Duodenal mucosa (tissue), 2 donors: ENCODE measurements around the gene PAN3.

ENCODE experiments used
- H3K27ac ChIP-seq: one replicate; pipeline ENCODE4 v1.7.0; 2013; ENCODE audit warnings: low read depth, low read length
- H3K27me3 ChIP-seq, 2 donors: one replicate each; pipeline ENCODE4 v1.7.0; 2013; ENCODE audit warnings: low read length in 2 of 2, control low read depth in 1 of 2; ENCODE audit not compliant: insufficient read depth in 2 of 2, control insufficient read depth in 1 of 2
- H3K36me3 ChIP-seq, 2 donors: one replicate each; pipeline ENCODE4 v1.7.0; 2013; ENCODE audit warnings: low read length in 2 of 2, control low read depth in 1 of 2; ENCODE audit not compliant: insufficient read depth in 2 of 2, control insufficient read depth in 1 of 2
- H3K4me1 ChIP-seq, 2 donors: one replicate each; pipeline ENCODE4 v1.7.0; 2013; ENCODE audit warnings: low read length in 2 of 2, control low read depth in 1 of 2; ENCODE audit not compliant: insufficient read depth in 2 of 2, control insufficient read depth in 1 of 2
- H3K4me3 ChIP-seq, 2 donors: one replicate each; pipeline ENCODE4 v1.7.0; 2013; ENCODE audit warnings: low read length in 2 of 2, low read depth in 1 of 2
- H3K9ac ChIP-seq, 2 donors: one replicate each; pipeline ENCODE4 v1.7.0; 2013; ENCODE audit warnings: low read length in 2 of 2, low read depth in 1 of 2
- H3K9me3 ChIP-seq, 2 donors: one replicate each; pipeline ENCODE4 v1.7.0; 2013; ENCODE audit warnings: low read length in 2 of 2, control low read depth in 1 of 2; ENCODE audit not compliant: control insufficient read depth in 1 of 2

PAN3 gene

DNA sequence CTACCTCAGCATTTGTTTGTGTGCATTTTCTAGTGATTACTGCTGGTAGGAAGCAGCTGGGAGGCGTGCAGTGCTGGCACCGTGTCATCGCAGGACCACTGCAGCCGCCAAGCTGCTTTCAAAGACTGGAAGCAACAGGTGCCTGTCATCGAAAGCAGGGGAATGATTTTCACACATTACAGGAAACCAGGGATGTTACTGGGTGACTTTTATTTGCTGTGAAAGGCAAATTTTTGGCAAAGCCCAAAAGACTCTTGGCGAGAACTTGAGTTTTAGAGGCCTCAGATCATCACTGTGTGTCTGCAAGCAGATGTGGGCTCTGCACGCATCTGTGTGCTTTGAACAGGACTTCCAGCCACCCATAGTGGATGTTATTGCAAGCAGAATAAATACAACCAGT lies 180.2 kb downstream of the PAN3 start:
- no peaks in the 10 kb centered on the region for H3K36me3 ChIP-seq
- no peaks in the 10 kb centered on the region for H3K4me1 ChIP-seq
- no peak overlapping the region for H3K4me3 ChIP-seq
- no peaks in the 10 kb centered on the region for H3K27me3 ChIP-seq
- no peaks in the 10 kb centered on the region for H3K9me3 ChIP-seq
- no peak overlapping the region for H3K9ac ChIP-seq
- H3K27ac ChIP-seq: no peak overlapping the region

DNA sequence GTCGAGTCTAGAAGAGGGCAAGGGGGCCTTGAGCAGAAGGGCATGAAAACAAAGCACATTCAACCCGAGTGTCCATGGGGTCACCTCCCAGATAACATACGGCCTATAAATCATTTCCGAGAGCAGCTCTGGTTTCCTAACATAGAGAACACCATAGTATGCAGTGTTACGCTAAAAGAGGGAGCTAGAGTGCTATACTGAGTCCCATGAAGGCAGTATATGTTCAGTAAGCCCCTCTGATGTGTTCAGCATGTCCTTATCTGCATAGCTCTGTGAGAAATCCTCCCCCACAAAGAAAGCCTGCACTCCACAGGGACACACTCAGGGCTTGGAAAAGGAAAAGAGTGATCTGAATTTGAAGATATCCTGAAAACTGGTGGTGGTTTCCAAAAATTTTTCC lies 181.2 kb downstream of the PAN3 start:
- no peaks in the 10 kb centered on the region for H3K9me3 ChIP-seq
- H3K27me3 ChIP-seq: no peaks in the 10 kb centered on the region
- no peak overlapping the region for H3K9ac ChIP-seq
- H3K36me3 ChIP-seq: no peaks in the 10 kb centered on the region
- H3K4me1 ChIP-seq: no peaks in the 10 kb centered on the region
- no peak overlapping the region for H3K27ac ChIP-seq
- no peak overlapping the region for H3K4me3 ChIP-seq

DNA sequence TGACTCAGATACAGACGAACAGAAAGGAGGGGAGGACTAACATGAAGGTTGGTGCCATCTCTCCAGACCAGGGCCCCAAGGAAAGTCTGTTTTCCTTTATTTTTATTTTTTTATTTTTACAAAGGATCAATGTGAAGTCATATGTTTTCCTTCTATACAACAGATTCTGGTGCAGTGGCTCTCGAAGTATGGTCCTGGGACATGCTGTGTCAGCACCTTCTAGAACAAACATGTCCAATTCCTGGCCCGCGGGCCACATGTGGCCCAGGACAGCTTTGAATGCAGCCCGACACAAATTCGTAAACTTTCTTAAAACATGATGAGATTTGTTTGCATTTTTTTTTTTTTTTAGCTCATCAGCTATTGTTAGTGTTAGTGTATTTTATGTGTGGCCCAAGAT lies 181.9 kb downstream of the PAN3 start:
- no peak overlapping the region for H3K4me3 ChIP-seq
- no peak overlapping the region for H3K27ac ChIP-seq
- no peaks in the 10 kb centered on the region for H3K27me3 ChIP-seq
- H3K9me3 ChIP-seq: no peaks in the 10 kb centered on the region
- no peaks in the 10 kb centered on the region for H3K36me3 ChIP-seq
- H3K9ac ChIP-seq: no peak overlapping the region
- H3K4me1 ChIP-seq: no peaks in the 10 kb centered on the region

DNA sequence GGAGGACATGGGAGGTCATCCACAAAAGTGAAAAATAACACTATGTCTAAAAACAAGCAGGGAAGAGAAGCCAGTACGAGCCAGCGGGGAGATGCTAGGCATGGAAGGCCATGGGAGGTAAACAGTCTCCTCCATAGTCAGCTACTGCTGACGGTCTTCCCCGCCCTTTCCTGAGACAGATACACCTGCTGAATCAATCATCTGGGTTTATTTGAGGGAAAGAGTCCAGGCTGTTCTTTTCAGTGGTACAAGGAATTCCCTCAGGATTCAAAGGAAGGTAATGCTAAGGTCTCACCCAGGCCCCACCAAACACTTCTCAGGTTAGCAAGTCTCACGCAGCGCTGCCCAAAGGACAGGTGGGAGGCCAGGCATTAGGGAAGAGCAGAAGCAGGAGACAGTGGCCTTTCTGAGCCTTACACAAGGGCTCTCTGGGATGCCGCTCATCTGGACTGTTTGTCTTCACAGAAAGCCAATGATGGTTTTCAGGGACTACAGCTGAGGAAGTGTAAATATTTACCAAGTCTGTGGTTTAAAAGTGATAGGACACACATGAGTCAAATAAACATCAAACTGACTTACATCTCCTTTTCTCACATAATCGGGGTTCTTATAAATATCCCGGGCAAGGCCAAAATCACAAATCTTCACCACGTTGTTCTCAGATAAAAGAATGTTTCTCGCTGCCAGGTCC lies 182.7 kb downstream of the PAN3 start:
- H3K9me3 ChIP-seq: no peaks in the 10 kb centered on the region
- no peaks in the 10 kb centered on the region for H3K4me1 ChIP-seq
- no peak overlapping the region for H3K27ac ChIP-seq
- H3K9ac ChIP-seq: no peak overlapping the region
- no peaks in the 10 kb centered on the region for H3K36me3 ChIP-seq
- no peak overlapping the region for H3K4me3 ChIP-seq
- no peaks in the 10 kb centered on the region for H3K27me3 ChIP-seq

DNA sequence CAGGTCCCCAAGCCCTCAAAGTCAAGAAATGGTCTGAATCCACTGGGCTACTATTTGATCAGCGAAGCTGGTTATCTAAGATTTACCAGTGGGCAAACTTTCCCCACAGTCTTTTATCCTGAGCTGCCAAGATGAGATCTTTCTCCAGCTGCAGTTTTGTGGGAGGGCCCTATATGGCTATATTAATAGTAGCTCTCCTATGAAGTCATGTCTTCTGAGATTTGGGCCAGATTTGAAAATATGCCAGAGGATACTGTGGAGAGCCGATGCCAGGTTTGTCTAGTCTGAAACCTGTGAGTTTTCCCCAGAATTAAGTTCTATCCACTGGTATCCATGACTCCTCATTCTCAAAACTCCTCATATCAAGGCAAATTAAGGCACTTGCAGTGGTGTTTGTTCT lies 183.4 kb downstream of the PAN3 start:
- Histone ChIP-seq H3K4me3 (no peak overlapping the region), H3K36me3 (no peaks in the 10 kb centered on the region), H3K4me1 (no peaks in the 10 kb centered on the region), H3K9ac (no peak overlapping the region), H3K9me3 (no peaks in the 10 kb centered on the region), H3K27ac (no peak overlapping the region), H3K27me3 (no peaks in the 10 kb centered on the region)

DNA sequence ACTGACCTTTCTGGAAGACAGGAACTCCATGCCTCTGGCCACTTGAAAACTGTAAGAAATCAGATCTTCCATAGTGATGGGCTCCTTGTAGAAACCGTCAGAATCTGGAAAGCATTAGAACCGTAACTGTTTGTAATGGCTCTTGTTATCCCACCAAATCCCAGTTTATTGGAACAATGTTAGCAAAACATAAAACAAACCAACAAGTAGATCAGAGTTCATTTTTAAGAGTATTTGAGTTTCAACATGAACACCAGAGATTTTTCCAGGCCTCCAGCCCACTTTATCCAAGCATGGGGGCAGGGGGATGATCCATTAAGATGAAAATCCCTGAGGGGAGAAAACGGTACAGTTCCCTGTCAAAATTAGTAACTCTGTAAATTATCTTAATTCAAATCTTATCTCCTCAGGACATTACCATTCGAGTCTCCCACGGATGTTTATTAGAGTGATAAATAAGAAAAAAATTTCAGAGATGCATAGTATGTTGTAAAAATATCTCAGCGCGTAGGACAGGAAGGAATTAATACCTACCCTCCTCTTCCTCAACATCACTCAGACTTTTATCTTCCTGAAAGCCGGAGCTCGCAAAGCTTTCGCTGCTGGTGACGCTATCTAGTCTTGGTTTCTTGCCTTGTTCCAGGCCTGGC lies 184.0 kb downstream of the PAN3 start:
- Histone ChIP-seq H3K4me3 (no peak overlapping the region), H3K4me1 (no peaks in the 10 kb centered on the region), H3K9me3 (no peaks in the 10 kb centered on the region), H3K27ac (no peak overlapping the region), H3K36me3 (no peaks in the 10 kb centered on the region), H3K27me3 (no peaks in the 10 kb centered on the region), H3K9ac (no peak overlapping the region)

DNA sequence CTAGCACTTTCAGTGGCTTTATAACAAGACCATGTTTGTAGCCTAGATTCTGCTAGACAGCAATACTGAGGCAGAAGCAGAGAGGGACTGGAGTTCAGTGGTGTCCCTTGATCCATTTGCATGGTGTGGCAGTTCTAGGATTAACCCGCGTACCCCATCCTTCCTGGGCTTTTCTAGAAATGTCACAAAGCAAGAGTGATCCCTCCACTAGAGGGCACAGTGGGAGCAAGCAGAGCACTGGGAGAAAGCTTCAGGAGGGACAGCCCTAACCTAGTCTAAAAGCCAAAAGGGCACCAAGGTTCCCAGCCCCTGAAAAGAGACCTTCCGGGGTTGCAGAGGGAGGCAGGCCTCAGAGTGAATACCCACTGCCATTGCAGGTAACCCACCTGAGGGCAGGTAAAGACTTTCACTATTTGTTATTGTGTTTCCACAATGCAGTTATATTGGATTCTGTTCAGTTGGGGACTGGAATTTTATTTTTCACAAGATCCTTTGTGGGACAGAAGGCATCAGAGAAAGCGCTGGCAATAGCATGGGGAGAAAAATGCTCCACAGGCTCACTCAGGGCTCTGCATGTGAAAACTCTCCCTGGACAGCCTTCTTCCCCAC lies 185.9 kb downstream of the PAN3 start:
- Histone ChIP-seq H3K9me3 (no peaks in the 10 kb centered on the region), H3K27ac (no peak overlapping the region), H3K36me3 (no peaks in the 10 kb centered on the region), H3K27me3 (no peaks in the 10 kb centered on the region), H3K9ac (no peak overlapping the region), H3K4me1 (no peaks in the 10 kb centered on the region), H3K4me3 (no peak overlapping the region)

DNA sequence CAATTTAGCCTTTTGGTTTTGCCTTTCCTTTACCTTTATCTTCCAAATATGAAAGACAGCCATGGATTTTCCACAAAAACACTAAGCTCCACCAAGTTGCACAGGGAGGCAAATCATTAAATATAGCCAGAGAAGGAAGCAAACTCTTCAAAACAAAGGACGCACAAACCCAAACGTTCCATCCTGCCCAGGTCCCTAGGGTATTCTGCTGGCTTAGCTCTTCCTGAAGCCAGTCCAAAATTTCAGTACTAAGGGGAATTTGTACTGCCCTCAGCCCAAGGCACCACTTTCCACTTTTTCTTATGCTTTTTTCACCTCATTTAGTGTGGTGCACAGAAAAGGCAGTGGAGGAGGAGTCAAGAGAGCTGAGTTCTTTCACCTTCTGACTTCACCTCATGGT lies 186.7 kb downstream of the PAN3 start:
- Histone ChIP-seq H3K27ac (no peak overlapping the region), H3K9me3 (no peaks in the 10 kb centered on the region), H3K27me3 (no peaks in the 10 kb centered on the region), H3K4me1 (no peaks in the 10 kb centered on the region), H3K36me3 (no peaks in the 10 kb centered on the region), H3K4me3 (no peak overlapping the region), H3K9ac (no peak overlapping the region)

DNA sequence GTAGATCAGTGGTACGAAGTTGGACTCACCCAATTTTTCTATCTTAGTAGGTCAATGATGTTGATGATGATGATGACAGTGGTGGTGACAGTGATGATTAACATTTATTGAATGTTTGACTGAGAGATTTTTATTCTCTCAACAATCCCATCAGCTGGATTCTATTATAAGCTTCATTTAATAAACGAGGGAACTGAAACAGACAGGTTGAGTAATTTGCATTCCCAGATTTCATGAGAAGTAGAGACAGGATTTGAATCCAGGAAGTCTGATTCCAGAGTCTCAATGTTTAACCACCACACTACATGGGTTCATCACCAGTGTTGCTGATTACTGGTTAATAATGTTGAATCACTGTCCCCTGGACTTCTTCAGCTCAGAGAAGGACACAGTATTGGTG lies 187.7 kb downstream of the PAN3 start:
- no peaks in the 10 kb centered on the region for H3K27me3 ChIP-seq

DNA sequence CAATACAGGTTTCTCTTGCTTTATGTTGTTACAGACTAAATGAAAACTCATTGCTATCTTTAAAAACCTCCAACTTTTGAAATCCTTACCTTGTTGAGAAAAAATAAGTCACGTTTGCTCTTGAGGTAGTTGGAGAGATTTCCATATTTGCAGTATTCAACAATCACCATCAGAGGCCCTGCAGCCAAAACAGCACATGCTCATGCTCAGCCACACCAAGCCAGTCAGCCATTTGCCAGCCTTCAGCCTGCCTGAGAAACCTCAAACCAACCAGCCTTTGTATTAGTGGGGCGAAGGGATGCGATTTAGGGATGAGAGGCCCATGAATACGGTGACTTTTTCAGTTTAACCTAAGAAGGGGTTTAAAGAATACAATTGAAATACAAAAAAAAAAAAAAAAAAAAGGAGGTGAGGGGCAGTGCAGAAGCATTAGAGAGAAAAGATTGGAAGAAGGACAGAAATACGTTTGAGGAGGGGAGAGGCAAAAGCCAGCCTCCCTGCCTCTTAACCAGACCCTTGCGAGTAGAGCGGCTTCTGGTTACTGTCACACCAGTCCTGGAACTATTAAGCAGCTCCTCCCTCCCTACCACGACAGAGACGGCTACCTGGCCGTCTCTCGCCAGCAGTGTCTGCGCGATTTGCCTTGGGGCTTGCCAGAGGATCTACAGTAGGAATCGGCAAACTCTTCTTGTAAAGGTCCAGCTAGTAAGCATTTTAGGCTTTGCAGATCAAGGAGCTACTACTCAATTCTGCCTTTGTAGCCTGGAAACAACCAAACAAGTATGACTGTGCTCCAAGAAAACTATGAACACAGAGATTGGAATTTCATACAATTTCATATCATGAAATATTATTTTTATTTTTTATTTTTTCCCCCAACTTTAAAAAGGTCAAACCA lies 189.3 kb downstream of the PAN3 start:
- Histone ChIP-seq H3K4me3 (no peak overlapping the region), H3K27ac (no peak overlapping the region), H3K9me3 (no peaks in the 10 kb centered on the region), H3K9ac (no peak overlapping the region), H3K36me3 (no peaks in the 10 kb centered on the region), H3K4me1 (no peaks in the 10 kb centered on the region), H3K27me3 (no peaks in the 10 kb centered on the region)

More for the DNA sequence above, 187.7 kb downstream of the PAN3 start:
- Histone ChIP-seq H3K36me3 (no peaks in the 10 kb centered on the region), H3K9me3 (no peaks in the 10 kb centered on the region), H3K4me3 (no peak overlapping the region), H3K4me1 (no peaks in the 10 kb centered on the region), H3K27ac (no peak overlapping the region), H3K9ac (no peak overlapping the region)
